B cell (primary cell): ENCODE results near the gene SLC47A2. TPM values are rescaled to one million over a fixed set of nuclear protein-coding genes. Genes with fewer than 3 reads are reported as not detected.
"Not testable (repeated sequence)": the region's sequence is repeated elsewhere in the genome, so short reads cannot be mapped to it uniquely, and the experiment has no call there.

Source experiments
- ATAC-seq: fragments of 200-7000 bp; cut with Tn5 transposase; one replicate; pipeline ENCODE4 v1.10.0; 2021; ENCODE audit warnings: low read depth, mild to moderate bottlenecking, moderate number of reproducible peaks, moderate library complexity
- CTCF ChIA-PET: fragments of 350-600 bp; sonication (Branson Sonifier 250); formaldehyde crosslinking; loops from one replicate; lab custom pipeline; 2021; ENCODE audit warnings: antibody characterized with exemption, inconsistent platforms; lab: Charles Lee
- POLR2A ChIA-PET: fragments of 350-600 bp; sonication (Branson Sonifier 250); formaldehyde crosslinking; loops from one replicate; lab custom pipeline; 2021; ENCODE audit warnings: antibody characterized with exemption; lab: Charles Lee
- DNase-seq: peaks from one replicate; pipeline ENCODE4 v3.0.0; 2013
- H2AFZ ChIP-seq: 2 replicates; pipeline ENCODE4 v1.6.1; 2012; ENCODE audit warnings: mild to moderate bottlenecking, low read depth, low read length; ENCODE audit not compliant: insufficient read depth, poor library complexity, severe bottlenecking
- H3K27ac ChIP-seq, 2 donors: 1 replicate in 1 of 2; 2 replicates in 1 of 2; pipeline ENCODE4 v1.5.1; 2012 to 2013; ENCODE audit warnings: low read length in 2 of 2, mild to moderate bottlenecking in 2 of 2, moderate library complexity in 1 of 2
- H3K27me3 ChIP-seq, 4 experiments: fragments of 200-600 bp in 1 of 4; sonication (generic) in 1 of 4; replicated peaks in 1 of 4; 1 replicate in 2 of 4; 2 replicates in 2 of 4; pipeline versions ENCODE4 v1.6.1 to v1.7.0; 2013 to 2016; ENCODE audit warnings: low read length in 3 of 4, mild to moderate bottlenecking in 2 of 4, mixed read lengths in 1 of 4, moderate library complexity in 1 of 4; ENCODE audit not compliant: insufficient read depth in 4 of 4, control insufficient read depth in 3 of 4; ENCODE audit errors: control extremely low read depth in 1 of 4
- H3K36me3 ChIP-seq, 2 experiments: replicated peaks in 1 of 2; 1 replicate in 1 of 2; 2 replicates in 1 of 2; pipeline versions ENCODE4 v1.6.1 to v1.7.1; 2013; ENCODE audit warnings: low read length in 1 of 2; ENCODE audit not compliant: insufficient read depth in 2 of 2, control insufficient read depth in 1 of 2; ENCODE audit errors: control extremely low read depth in 1 of 2, extremely low read depth in 1 of 2
- H3K4me1 ChIP-seq, 2 donors: fragments of 200-600 bp in 1 of 2; sonication (generic) in 1 of 2; 1 replicate in 1 of 2; 2 replicates in 1 of 2; pipeline versions ENCODE4 v1.5.1 to v1.6.1; 2013 to 2017; ENCODE audit warnings: low read length in 2 of 2; ENCODE audit not compliant: control insufficient read depth in 2 of 2, insufficient read depth in 2 of 2
- H3K4me2 ChIP-seq: replicated peaks from 2 replicates; pipeline ENCODE3; 2012; ENCODE audit warnings: mild to moderate bottlenecking, low read depth, low read length; ENCODE audit not compliant: poor library complexity, severe bottlenecking
- H3K4me3 ChIP-seq, 5 experiments: fragments of 200-600 bp in 1 of 5; sonication (generic) in 1 of 5; 1 replicate in 3 of 5; 2 replicates in 2 of 5; pipeline versions ENCODE4 v1.5.1 to v1.7.0; 2011 to 2016; ENCODE audit warnings: low read length in 4 of 5, mild to moderate bottlenecking in 4 of 5, low read depth in 2 of 5, control low read depth in 1 of 5, moderate library complexity in 1 of 5; ENCODE audit not compliant: insufficient read depth in 1 of 5; ENCODE audit errors: control extremely low read depth in 1 of 5, extremely low read depth in 1 of 5
- H3K79me2 ChIP-seq: fragments of 200-600 bp; sonication (generic); one replicate; pipeline ENCODE4 v1.6.0; 2016; ENCODE audit warnings: low read length; ENCODE audit not compliant: control insufficient read depth, insufficient read depth
- H3K9ac ChIP-seq: fragments of 200-600 bp; sonication (generic); 2 replicates; pipeline ENCODE4 v1.6.1; 2017; ENCODE audit warnings: mild to moderate bottlenecking, low read length, moderate library complexity
- H3K9me3 ChIP-seq, 3 donors: one replicate each; pipeline versions ENCODE4 v1.6.1 to v1.7.1; 2013; ENCODE audit warnings: low read length in 2 of 3; ENCODE audit not compliant: control insufficient read depth in 2 of 3, insufficient read depth in 1 of 3; ENCODE audit errors: control extremely low read depth in 1 of 3
- H4K20me1 ChIP-seq: 2 replicates; pipeline ENCODE4 v1.6.0; 2012; ENCODE audit warnings: mild to moderate bottlenecking, low read length; ENCODE audit not compliant: insufficient read depth, control insufficient read depth, poor library complexity, severe bottlenecking
- H3K27ac Mint-ChIP-seq: one replicate; pipeline ENCODE4 v1.8.0; 2021; ENCODE audit warnings: mixed read lengths
- H3K27me3 Mint-ChIP-seq: one replicate; pipeline ENCODE4 v1.8.0; 2021; ENCODE audit warnings: mixed read lengths
- H3K4me1 Mint-ChIP-seq: one replicate; pipeline ENCODE4 v1.8.0; 2021; ENCODE audit warnings: mixed read lengths
- H3K4me3 Mint-ChIP-seq: one replicate; pipeline ENCODE4 v1.8.0; 2021; ENCODE audit warnings: mixed read lengths
- H3K9me3 Mint-ChIP-seq: one replicate; pipeline ENCODE4 v1.8.0; 2022; ENCODE audit warnings: mixed read lengths; ENCODE audit not compliant: insufficient read depth
- CTCF ChIP-seq: fragments of 200-600 bp; IDR thresholded peaks from one replicate; pipeline ENCODE4 v1.8.0; 2022; ENCODE audit warnings: antibody characterized with exemption, mild to moderate bottlenecking
- EZH2 ChIP-seq: IDR thresholded peaks from 2 replicates; pipeline ENCODE4 v1.6.1; 2012; ENCODE audit warnings: borderline replicate concordance, low read depth, mild to moderate bottlenecking, moderate library complexity, low read length; ENCODE audit not compliant: insufficient read depth, poor library complexity, severe bottlenecking
- WGBS: methylation state at CpG from one replicate; pipeline ENCODE4 v1.1.5; 2013; ENCODE audit warnings: missing lambda C conversion rate; ENCODE audit not compliant: insufficient coverage; 5-methylcytosine and 5-hydroxymethylcytosine counted together
- intact Hi-C: fragments of 100-400 bp; cut with micrococcal nuclease; formaldehyde crosslinking; loops from one replicate; pipeline ENCODE4 v1.10.0; 2022
- polyA plus RNA-seq: library from polyadenylated mRNA; depleted of rRNA; stranded (reverse); fragments of >200 nt; gene quantifications from 2 replicates; pipeline ENCODE4 v1.2.3, GENCODE V29; 2012
- total RNA-seq, 2 donors: library from RNA; stranded (reverse); fragments of 120-200 nt in 1 of 2; gene quantifications; 1 replicate in 1 of 2; 2 replicates in 1 of 2; pipeline versions ENCODE4 v1.2.3 to v1.2.4, GENCODE V29; 2013 to 2022

The SLC47A2 gene
- total and polyA plus RNA-seq, 2 donors (not counting 1 experiment from before 2014, with no cell fraction given) = not detected

GRCh38 chr17:19702217-19702641 is 14.2 kb downstream of the SLC47A2 start:
- Mint-ChIP-seq H3K27me3 (no peaks in the 10 kb centered on the region), H3K27ac (no peak overlapping the region), H3K4me3 (no peak overlapping the region), H3K4me1 (no peaks in the 10 kb centered on the region), H3K9me3 (no peaks in the 10 kb centered on the region)
- 77% methylated on average over 3 of the region's 4 CpGs for WGBS
- no peak overlapping the region for H3K4me3 ChIP-seq
- no peaks in the 10 kb centered on the region for H3K27me3 ChIP-seq
- no peaks in the 10 kb centered on the region for H3K4me1 ChIP-seq
- ATAC-seq = no peak
- no peak overlapping the region for H2AFZ ChIP-seq
- no peak overlapping the region for H3K27ac ChIP-seq
- CTCF ChIA-PET = interaction anchor here (1.5 kb wide), 1 partner anchor 42 kb away, joined by 3 read pairs; no protein-coding TSS in a partner anchor
- H3K79me2 ChIP-seq = no peaks in the 10 kb centered on the region
- H3K9me3 ChIP-seq = no peaks in the 10 kb centered on the region
- no peak for DNase-seq
- POLR2A ChIA-PET = no interaction called here
- no peak for TF ChIP-seq EZH2
- TF ChIP-seq CTCF = no peak
- intact Hi-C loops = no loop called here
- H3K4me2 ChIP-seq = no peak overlapping the region
- H3K36me3 ChIP-seq = no peaks in the 10 kb centered on the region
- no peaks in the 10 kb centered on the region for H4K20me1 ChIP-seq
- H3K9ac ChIP-seq = no peak overlapping the region

GRCh38 chr17:19686400-19687090 is 29.8 kb downstream of the SLC47A2 start:
- Histone ChIP-seq H3K4me3 (no peak overlapping the region), H3K4me2 (no peak overlapping the region), H3K27ac (no peak overlapping the region), H3K27me3 (no peaks in the 10 kb centered on the region), H3K4me1 (no peaks in the 10 kb centered on the region), H4K20me1 (no peaks in the 10 kb centered on the region), H2AFZ (no peak overlapping the region), H3K9me3 (peaks cover 0 to 3% (median 0%) of the 10 kb centered on the region in 3 donors), H3K36me3 (no peaks in the 10 kb centered on the region), H3K9ac (no peak overlapping the region), H3K79me2 (no peaks in the 10 kb centered on the region)
- H3K27ac Mint-ChIP-seq = no peak overlapping the region
- no peaks in the 10 kb centered on the region for H3K4me1 Mint-ChIP-seq
- CTCF ChIA-PET = no interaction called here
- WGBS = no CpG with 5 or more reads among the region's 2 CpGs
- ATAC-seq = no peak
- no peaks in the 10 kb centered on the region for H3K9me3 Mint-ChIP-seq
- POLR2A ChIA-PET = no interaction called here
- intact Hi-C loops = no loop called here
- peaks cover 3% of the 10 kb centered on the region for H3K27me3 Mint-ChIP-seq
- no peak overlapping the region for H3K4me3 Mint-ChIP-seq
- TF ChIP-seq CTCF = no peak
- no peak for TF ChIP-seq EZH2
- DNase-seq = no peak

- POLR2A ChIA-PET, H3K4me3 Mint-ChIP-seq, H3K27me3 Mint-ChIP-seq, H3K36me3 ChIP-seq, H3K9me3 Mint-ChIP-seq, H3K4me1 ChIP-seq, CTCF ChIA-PET, H3K4me2 ChIP-seq, H3K27me3 ChIP-seq, H3K79me2 ChIP-seq, H3K4me1 Mint-ChIP-seq, DNase-seq, H3K4me3 ChIP-seq, H3K27ac ChIP-seq, H3K9ac ChIP-seq, ATAC-seq, intact Hi-C loops, H3K27ac Mint-ChIP-seq, H3K9me3 ChIP-seq, H4K20me1 ChIP-seq, H2AFZ ChIP-seq: not testable (repeated sequence)
- WGBS = 94% methylated on average over 15 of the region's 32 CpGs
Observed at GRCh38 chr17:19684909-19685580, 31.3 kb downstream of the SLC47A2 start.
